HL-60 (cell line): ENCODE data around the gene SFXN5.

Source experiments
- CTCF ChIP-seq: IDR thresholded peaks from one replicate; pipeline ENCODE4 v1.5.1; 2011; ENCODE audit warnings: low read length, control low read depth, inconsistent platforms; ENCODE audit not compliant: insufficient read depth
- GABPA ChIP-seq: IDR thresholded peaks from 2 replicates; pipeline ENCODE4 v1.6.1; 2012; ENCODE audit warnings: low read depth
- POLR2AphosphoS5 ChIP-seq: IDR thresholded peaks from 2 replicates; pipeline ENCODE4 v1.6.1; 2012; ENCODE audit warnings: low read depth
- REST ChIP-seq: IDR thresholded peaks from 2 replicates; pipeline ENCODE4 v1.6.1; 2012; ENCODE audit warnings: low read depth; ENCODE audit not compliant: insufficient replicate concordance
- SPI1 ChIP-seq: IDR thresholded peaks from 2 replicates; pipeline ENCODE4 v1.6.1; 2012; ENCODE audit warnings: low read depth, mild to moderate bottlenecking, borderline replicate concordance

GRCh38 chr2:72996117-72996502, 75.4 kb downstream of the SFXN5 start:
- TF ChIP-seq CTCF = no peak
- no peak for TF ChIP-seq REST
- no peak for TF ChIP-seq POLR2AphosphoS5
- TF ChIP-seq GABPA = no peak
- no peak for TF ChIP-seq SPI1
